Embryonic facial prominence (tissue), 1 donor: ENCODE data around the gene UST.

Experiments used
- DNase-seq: peaks from one replicate; pipeline ENCODE4 v3.0.0-alpha.2; 2016; ENCODE audit errors: extremely low spot score

The UST gene

GRCh38 chr6:149060985-149061760 lies 314.3 kb downstream of the UST start:
- DNase-seq, result no peak

- DNase-seq, result no peak
Observed at GRCh38 chr6:149061930-149062329, 315.1 kb downstream of the UST start.

GRCh38 chr6:149062653-149063348 lies 316.0 kb downstream of the UST start:
- DNase-seq, result no peak

- no peak for DNase-seq
Observed at GRCh38 chr6:149063468-149063867, 316.6 kb downstream of the UST start.

GRCh38 chr6:149064001-149064659 lies 317.3 kb downstream of the UST start:
- no peak for DNase-seq

GRCh38 chr6:149064660-149065015 lies 317.8 kb downstream of the UST start:
- DNase-seq, result no peak

GRCh38 chr6:149065121-149065520 lies 318.3 kb downstream of the UST start:
- DNase-seq, result no peak

- DNase-seq, result no peak
Observed at GRCh38 chr6:149065658-149066556, 319.1 kb downstream of the UST start.

GRCh38 chr6:149071997-149072396 lies 325.2 kb downstream of the UST start:
- no peak for DNase-seq

- no peak for DNase-seq
Observed at GRCh38 chr6:149074832-149075258, 328.0 kb downstream of the UST start.

- DNase-seq, result no peak
Observed at GRCh38 chr6:149075616-149076354, 329.0 kb downstream of the UST start.

- no peak for DNase-seq
Observed at GRCh38 chr6:149076355-149076734, 329.5 kb downstream of the UST start.

- no peak for DNase-seq
Observed at GRCh38 chr6:149077208-149077607, 330.4 kb downstream of the UST start.

- DNase-seq, result no peak
Observed at GRCh38 chr6:149078211-149078782, 331.5 kb downstream of the UST start.

GRCh38 chr6:149079456-149079855 lies 332.6 kb downstream of the UST start:
- DNase-seq, result no peak

- DNase-seq, result no peak
Observed at GRCh38 chr6:149079911-149080491, 333.2 kb downstream of the UST start.

- no peak for DNase-seq
Observed at GRCh38 chr6:149080511-149080910, 333.7 kb downstream of the UST start.

- DNase-seq, result no peak
Observed at GRCh38 chr6:149081281-149081680, 334.5 kb downstream of the UST start.

GRCh38 chr6:149082320-149082719 lies 335.5 kb downstream of the UST start:
- DNase-seq, result peak; percentile 54

GRCh38 chr6:149084026-149084425 lies 337.2 kb downstream of the UST start:
- DNase-seq, result no peak
